ENCODE results near the gene TBC1D30.

GRCh38 chr12:64791036-64791435 lies 33.4 kb upstream of the TBC1D30 start:
- TF ChIP-seq POLR2AphosphoS5 (IDR thresholded peaks at IDR 0.05) (no peak), EP300 (IDR thresholded peaks at IDR 0.05) (no peak), POLR2A (IDR thresholded peaks at IDR 0.05; ENCODE audit: low read depth) (no peak)
- TF ChIP-seq, protein P1, sequence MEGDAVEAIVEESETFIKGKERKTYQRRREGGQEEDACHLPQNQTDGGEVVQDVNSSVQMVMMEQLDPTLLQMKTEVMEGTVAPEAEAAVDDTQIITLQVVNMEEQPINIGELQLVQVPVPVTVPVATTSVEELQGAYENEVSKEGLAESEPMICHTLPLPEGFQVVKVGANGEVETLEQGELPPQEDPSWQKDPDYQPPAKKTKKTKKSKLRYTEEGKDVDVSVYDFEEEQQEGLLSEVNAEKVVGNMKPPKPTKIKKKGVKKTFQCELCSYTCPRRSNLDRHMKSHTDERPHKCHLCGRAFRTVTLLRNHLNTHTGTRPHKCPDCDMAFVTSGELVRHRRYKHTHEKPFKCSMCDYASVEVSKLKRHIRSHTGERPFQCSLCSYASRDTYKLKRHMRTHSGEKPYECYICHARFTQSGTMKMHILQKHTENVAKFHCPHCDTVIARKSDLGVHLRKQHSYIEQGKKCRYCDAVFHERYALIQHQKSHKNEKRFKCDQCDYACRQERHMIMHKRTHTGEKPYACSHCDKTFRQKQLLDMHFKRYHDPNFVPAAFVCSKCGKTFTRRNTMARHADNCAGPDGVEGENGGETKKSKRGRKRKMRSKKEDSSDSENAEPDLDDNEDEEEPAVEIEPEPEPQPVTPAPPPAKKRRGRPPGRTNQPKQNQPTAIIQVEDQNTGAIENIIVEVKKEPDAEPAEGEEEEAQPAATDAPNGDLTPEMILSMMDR (IDR thresholded peaks at IDR 0.05) = no peak
